Measurements from ENCODE around the gene TNFSF8.

Gene TNFSF8

DNA sequence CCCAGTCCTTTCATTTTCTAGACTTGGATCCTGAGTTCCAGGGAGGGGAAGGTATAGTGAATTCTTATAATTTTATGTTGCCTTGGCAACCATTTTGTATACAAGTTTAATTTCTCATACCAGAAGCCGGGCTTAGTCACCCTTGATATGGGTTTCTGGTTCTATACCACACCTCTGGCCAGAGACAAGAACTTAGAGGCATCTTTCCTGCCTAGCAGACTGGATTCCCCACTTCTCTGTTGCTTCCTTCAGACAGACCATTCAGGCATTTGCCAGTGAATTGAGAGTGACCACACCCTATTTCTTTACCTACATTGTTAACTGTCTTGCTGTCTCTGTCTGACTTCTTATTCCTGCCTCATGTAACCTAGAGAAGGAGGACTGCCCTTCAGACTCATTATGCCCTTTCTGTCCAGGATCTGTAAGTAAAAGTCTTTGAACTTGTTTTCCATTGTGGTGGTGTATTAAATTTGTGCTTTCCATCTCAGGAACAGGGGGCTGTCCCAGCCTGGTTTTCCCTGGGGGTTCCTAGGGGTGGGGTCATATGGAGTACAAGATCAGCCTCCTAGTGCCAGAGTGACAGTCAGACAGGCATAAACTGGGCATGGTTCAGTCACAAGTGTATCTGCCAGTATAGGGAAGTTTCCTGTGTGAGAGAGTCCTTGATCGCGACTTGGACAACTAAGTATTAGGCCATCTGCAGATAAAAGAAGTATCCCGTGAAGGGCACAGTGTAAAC, 27.4 kb downstream of the TNFSF8 start:
- no peak for DNase-seq

GRCh38 chr9:114900942-114901802, 29.2 kb downstream of the TNFSF8 start:
- DNase-seq = no peak

GRCh38 chr9:114899995-114900394, 30.4 kb downstream of the TNFSF8 start:
- DNase-seq = no peak

- DNase-seq = no peak
These were observed 30.9 kb downstream of the TNFSF8 start for GRCh38 chr9:114899461-114899860.

- DNase-seq = no peak
These were observed 31.6 kb downstream of the TNFSF8 start for GRCh38 chr9:114898741-114899140.

GRCh38 chr9:114897196-114897595, 33.2 kb downstream of the TNFSF8 start:
- DNase-seq = no peak

- DNase-seq = no peak
These were observed 34.0 kb downstream of the TNFSF8 start for GRCh38 chr9:114896344-114896743.

- DNase-seq = no peak
These were observed 34.8 kb downstream of the TNFSF8 start for GRCh38 chr9:114895521-114895991.

GRCh38 chr9:114894609-114895433, 35.6 kb downstream of the TNFSF8 start:
- DNase-seq = no peak

- no peak for DNase-seq
These were observed 36.2 kb downstream of the TNFSF8 start for GRCh38 chr9:114894206-114894605.

DNA sequence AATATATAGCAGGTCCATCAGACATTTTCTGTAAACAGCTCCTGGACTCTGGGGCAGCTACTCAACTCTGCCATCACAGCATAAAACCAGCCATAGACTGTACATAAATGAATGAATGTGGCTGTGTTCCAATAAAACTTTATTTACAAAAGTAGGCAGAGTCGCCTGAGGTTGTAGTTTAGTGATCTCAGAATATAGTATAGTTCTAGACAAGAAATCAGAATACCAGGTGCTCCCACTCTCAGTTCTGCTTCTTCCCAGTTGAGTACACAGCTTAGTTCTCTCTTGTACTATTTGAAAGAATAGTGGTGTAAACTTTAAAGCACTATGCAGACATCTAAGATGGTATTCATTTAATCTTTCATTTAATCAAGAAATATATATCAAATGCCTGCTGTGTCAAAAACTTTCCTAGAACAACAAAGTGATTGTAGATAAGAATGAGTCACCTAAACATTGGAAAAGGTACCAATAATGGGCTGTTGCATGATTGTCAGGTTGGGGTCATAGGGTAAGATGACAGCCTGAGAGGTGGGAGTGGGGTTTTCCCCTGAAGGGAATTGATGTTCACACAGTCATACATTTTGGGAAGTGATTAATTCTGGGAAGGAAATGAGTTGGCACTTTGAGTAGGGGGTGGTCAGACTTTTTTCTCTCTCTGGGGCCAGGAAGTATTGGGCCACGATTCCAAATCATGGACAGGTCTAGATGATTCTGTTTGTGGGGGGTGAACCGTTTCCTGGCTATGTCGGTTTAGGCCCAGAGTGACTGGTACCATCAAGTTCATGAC, 37.0 kb downstream of the TNFSF8 start:
- no peak for DNase-seq

GRCh38 chr9:114889802-114890224, 40.6 kb downstream of the TNFSF8 start:
- no peak for DNase-seq

DNA sequence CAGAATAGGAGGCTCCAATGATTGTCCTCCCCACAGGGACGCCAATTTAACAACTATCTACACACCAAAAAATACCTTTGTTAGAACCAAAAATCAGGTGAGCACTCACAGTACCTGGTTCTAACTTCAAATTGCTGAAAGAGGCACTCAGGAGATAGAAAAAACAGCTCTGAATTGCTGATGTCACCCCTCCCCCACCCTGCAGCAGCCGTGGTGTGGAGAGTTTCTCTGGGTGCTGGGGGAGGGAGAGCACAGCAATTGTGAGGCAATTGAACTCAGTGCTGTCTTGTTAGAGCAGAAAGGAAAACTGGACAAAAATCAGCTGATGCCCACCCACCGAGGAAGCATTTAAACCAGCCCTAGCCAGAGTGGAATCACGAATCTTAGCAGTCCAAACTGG, 41.8 kb downstream of the TNFSF8 start:
- no peak for DNase-seq

DNA sequence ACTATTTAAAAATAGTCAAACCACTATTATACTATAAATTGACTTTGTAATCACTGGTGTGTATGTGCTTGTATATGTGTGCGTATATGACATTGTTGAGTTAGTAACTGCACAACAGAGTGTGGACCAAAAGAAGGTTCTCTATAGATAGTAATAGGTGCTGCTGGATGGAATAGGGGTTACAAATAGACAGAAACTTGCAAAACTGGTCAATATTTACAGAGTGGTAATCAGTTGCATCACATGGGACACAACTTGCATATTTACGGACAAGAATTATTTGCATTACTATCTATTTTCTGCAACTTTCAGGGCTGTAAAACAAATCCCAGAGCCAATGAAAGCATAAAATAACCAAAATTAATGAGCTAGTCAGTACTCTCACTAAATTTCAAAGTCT, 42.4 kb downstream of the TNFSF8 start:
- no peak for DNase-seq

- DNase-seq = no peak
These were observed 45.5 kb downstream of the TNFSF8 start for GRCh38 chr9:114884787-114885452.

DNA sequence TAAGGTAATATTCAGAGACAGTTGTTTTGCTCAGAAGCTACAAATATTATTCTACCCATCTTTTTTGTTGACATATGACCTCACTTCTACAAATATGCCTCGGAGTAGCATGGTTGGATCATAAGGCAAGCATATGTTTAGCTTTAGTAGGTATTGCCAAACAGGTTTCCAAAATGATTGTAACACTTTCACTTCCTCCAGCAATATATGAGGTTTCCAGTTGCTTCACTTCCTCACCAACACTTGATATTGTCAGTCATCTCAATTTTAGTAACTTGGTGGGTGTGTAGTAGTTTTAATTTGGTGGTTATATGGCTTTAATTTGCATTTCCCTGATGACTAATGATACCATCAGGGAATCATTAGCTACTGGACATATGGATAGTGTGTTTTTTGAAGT, 46.7 kb downstream of the TNFSF8 start:
- DNase-seq = no peak

GRCh38 chr9:114880291-114880745, 50.1 kb downstream of the TNFSF8 start:
- DNase-seq = no peak

- no peak for DNase-seq
These were observed 51.4 kb downstream of the TNFSF8 start for GRCh38 chr9:114878879-114879564.

DNA sequence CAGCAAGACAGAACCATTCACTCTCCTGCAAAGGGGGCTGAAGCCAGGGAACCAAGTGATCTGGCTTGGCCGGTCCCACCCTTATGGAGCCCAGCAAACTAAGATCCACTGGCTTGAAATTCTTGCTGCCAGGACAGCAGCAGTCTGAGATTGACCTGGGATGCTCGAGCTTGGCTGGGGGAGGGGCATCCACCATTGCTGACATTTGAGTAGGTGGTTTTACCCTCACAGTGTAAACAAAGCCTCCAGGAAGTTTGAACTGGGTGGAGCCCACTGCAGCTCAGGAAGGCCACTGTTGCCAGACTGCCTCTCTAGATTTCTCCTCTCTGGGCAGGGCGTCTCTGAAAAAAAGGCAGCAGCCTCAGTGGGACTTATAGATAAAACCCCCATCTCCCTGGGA, 60.5 kb downstream of the TNFSF8 start:
- DNase-seq = no peak

- no peak for DNase-seq
These were observed 61.0 kb downstream of the TNFSF8 start for GRCh38 chr9:114869378-114869777.

GRCh38 chr9:114867327-114867726, 63.1 kb downstream of the TNFSF8 start:
- DNase-seq = no peak
